GM10266 (cell line): ENCODE data around the gene BIVM.

ENCODE experiments used
- DNase-seq: peaks from one replicate; pipeline ENCODE4 v3.0.0; 2012; ENCODE audit errors: extremely low spot score
- TF ChIP-seq, protein P1 (sequence below): IDR thresholded peaks from 2 replicates; pipeline ENCODE4 v1.5.1; 2012; ENCODE audit warnings: mild to moderate bottlenecking, low read depth; ENCODE audit not compliant: control insufficient read depth, insufficient read depth; ENCODE audit errors: missing control alignments

BIVM gene, protein sequence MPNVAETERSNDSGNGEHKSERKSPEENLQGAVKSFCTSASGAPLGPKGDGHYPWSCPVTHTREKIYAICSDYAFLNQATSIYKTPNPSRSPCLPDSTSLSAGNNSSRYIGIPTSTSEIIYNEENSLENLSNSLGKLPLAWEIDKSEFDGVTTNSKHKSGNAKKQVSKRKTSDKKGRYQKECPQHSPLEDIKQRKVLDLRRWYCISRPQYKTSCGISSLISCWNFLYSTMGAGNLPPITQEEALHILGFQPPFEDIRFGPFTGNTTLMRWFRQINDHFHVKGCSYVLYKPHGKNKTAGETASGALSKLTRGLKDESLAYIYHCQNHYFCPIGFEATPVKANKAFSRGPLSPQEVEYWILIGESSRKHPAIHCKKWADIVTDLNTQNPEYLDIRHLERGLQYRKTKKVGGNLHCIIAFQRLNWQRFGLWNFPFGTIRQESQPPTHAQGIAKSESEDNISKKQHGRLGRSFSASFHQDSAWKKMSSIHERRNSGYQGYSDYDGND

DNA sequence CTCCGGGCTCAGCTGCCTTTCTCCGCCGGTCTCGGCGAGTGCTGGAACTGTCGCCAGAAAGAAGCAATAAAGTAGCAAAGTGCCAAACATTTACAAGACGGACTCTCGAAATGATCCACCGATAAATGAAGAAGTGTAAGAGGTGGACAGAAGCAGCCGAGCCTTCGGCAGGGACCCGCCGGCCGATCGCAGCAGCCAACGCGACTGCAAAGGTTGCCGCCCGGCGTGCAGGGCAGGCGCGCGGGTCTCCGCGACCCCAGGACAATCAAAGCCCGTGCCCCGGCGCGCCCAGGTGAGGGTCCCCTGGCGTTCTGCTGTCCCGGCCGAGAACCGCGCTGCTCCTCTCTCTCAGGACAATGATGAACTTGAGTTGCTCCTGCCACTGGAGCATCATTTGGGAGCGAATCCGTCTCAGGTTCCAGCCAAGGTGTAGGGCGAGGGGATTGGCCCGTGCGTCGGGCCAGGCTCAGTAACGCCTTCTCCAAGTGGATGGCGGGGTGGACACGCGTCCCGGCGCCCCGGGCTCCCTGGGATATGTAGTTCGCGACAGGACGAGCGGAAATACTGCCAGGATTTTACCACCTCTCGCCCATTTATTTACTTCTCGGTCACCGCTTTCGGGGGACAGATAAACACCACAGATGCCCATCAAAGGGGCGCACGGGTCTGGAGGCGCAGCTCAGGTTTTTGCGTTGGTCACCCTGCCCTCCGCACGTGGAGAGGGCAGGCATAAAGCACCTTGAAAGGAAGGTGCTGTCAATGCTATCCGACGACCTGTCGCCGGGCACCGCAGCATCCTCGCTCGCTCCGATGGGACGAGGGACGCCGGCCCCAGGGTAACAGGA lies at the start of gene BIVM, which contains the start of gene POGLUT2:
BIVM (plus strand) TSS at position 539 of the 845 bp plus-strand sequence. CDS start 8,149 bp downstream, outside the sequence.
POGLUT2 (minus strand) TSS at position 396 of the 845 bp plus-strand sequence; CDS start at position 90, 306 bp downstream.
- TF ChIP-seq, protein P1, sequence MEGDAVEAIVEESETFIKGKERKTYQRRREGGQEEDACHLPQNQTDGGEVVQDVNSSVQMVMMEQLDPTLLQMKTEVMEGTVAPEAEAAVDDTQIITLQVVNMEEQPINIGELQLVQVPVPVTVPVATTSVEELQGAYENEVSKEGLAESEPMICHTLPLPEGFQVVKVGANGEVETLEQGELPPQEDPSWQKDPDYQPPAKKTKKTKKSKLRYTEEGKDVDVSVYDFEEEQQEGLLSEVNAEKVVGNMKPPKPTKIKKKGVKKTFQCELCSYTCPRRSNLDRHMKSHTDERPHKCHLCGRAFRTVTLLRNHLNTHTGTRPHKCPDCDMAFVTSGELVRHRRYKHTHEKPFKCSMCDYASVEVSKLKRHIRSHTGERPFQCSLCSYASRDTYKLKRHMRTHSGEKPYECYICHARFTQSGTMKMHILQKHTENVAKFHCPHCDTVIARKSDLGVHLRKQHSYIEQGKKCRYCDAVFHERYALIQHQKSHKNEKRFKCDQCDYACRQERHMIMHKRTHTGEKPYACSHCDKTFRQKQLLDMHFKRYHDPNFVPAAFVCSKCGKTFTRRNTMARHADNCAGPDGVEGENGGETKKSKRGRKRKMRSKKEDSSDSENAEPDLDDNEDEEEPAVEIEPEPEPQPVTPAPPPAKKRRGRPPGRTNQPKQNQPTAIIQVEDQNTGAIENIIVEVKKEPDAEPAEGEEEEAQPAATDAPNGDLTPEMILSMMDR, result no peak
- DNase-seq, result peak; percentile 97

DNA sequence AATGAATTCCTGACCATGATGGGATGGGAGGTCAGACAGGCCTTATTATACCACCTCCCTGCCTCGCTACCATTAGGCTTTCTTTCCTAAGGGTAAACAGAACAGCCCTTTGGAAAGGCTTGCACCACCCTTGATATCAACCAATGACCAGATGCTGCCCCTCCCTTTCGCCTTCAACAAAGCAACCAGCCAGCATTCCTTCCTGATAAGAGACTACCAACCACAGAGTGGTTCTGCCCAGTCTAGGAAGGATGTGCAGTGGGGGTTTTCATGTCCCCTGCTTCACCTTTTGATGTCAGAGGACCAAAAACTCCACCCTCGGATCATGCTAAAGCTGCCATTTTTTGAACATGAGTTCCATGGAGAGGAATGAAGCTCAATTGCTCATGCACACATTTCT lies 47.0 kb upstream of the BIVM start:
- DNase-seq, result no peak

DNA sequence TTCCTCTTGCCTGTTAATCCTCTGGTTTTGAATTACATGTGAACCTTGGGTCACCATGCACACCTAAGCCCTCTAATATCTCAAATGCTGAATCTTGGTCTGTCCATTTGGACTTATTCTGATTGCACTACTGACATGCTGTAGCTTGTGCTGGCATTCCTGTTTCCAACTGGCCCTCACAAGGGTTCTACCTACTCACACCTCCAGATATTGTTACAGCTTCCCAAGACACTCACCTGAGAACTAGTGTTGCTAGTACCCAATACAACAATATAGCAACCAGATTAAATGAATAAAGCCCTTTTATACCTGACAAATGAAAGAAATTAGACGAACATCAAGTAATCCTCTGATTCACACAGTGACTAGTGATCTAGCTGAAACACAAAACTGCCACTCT lies 41.9 kb upstream of the BIVM start:
- TF ChIP-seq, protein P1, result no peak
- no peak for DNase-seq

More for the DNA sequence above, 47.0 kb upstream of the BIVM start:
- TF ChIP-seq, protein P1, result no peak

DNA sequence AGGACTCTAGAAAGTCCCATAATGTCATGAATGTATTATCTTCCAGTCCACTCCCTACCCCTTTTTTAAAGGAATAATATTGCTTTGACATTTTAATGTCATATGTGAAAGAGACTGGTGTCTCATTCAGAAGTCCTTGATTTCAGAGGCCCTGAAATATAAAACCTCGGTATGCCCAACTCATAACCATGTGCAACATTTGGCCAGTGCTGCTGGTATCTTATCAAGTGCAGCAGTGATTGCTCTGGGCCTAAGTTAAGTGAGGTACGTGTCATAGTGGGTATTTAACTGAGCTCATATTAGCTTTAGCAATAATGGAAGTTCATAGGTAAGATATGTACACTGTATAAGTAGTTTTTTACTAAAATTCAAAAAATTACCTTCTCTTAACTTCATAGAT lies 40.1 kb upstream of the BIVM start:
- TF ChIP-seq, protein P1, result no peak
- no peak for DNase-seq

DNA sequence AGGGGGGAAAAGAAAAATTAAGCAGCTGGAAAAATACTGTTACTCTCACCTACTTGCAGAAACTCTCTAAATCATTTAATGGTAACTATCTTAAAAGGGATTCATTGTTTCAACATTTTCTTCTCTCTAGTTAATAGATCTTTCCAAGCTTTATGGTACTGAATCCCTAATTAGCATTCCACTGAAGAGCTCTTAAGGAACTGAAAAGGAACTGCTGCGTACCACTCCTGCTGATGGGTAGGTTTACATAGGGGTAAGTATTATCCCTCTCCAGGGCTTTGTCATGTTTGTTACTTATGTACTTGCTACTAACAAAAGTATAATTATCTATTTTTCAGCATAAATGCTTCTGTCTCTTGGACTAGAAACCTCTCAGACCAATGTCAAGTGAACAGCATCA lies 37.8 kb upstream of the BIVM start:
- no peak for DNase-seq
- TF ChIP-seq, protein P1, result no peak

DNA sequence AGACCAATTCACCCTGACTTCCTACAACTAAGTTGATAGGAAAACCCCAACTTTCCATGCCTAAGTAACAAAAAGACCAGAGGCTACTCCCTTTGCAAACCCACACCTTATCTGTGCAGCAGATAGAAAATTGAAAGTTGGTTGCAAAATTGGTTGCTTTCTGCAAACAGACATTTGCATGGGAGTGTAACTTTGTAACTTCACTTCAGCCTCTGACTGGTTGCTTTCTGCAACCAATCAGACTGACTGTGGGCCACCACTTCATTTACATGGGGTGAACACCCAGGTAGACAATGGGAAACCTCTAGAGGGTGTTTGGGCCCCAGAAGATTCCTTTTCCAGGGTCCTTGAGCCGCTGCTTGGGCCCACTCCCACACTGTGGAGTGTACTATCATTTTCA lies 35.2 kb upstream of the BIVM start:
- DNase-seq, result no peak

More for the DNA sequence above, 35.2 kb upstream of the BIVM start:
- TF ChIP-seq, protein P1, result no peak
